HepG2 (cell line): ENCODE measurements around the gene STRN3. TPM values are rescaled to one million over a fixed set of nuclear protein-coding genes. Genes with fewer than 3 reads are reported as not detected.

Source experiments
- ATAC-seq: fragments of 200-7000 bp; cut with Tn5 transposase; 3 replicates; pipeline ENCODE4 v1.9.1; 2020; ENCODE audit warnings: mild to moderate bottlenecking, moderate library complexity
- BruUV-seq: library from RNA; stranded (reverse); fragments of 400-500 nt; replicated peaks from 2 replicates; lab custom pipeline; 2021; lab: Mats Ljungman, UMichigan
- CTCF ChIA-PET: fragments of 300-600 bp; formaldehyde crosslinking; extraction: SDS; loops from one replicate; lab custom pipeline; 2021; ENCODE audit warnings: low total read pairs, inconsistent platforms, low intra/inter-chr PET ratio; lab: Yijun Ruan, JAX
- POLR2A ChIA-PET: fragments of 350-600 bp; sonication (Branson Sonifier 250); formaldehyde crosslinking; loops from one replicate; lab custom pipeline; 2020; ENCODE audit warnings: antibody characterized with exemption, inconsistent platforms; lab: Yijun Ruan, JAX
- DNase-seq: peaks from one replicate; pipeline ENCODE4 v3.0.0-alpha.2; 2015; ENCODE audit warnings: low spot score
- FAIRE-seq: peaks from 3 replicates; lab custom pipeline; 2011; peaks lifted over from hg19 to GRCh38; lab: Jason Lieb, UNC
- H2AFZ ChIP-seq: one replicate; pipeline ENCODE4 v1.6.1; 2011; ENCODE audit warnings: low read length, inconsistent platforms
- H3K27ac ChIP-seq: fragments of 300-600 bp; 3 replicates; pipeline ENCODE4 v1.8.0; 2011; ENCODE audit warnings: mixed run types, mild to moderate bottlenecking, mixed read lengths, low read length, inconsistent platforms; ENCODE audit not compliant: insufficient read depth; ENCODE audit errors: extremely low read length
- H3K27me3 ChIP-seq, 2 experiments: fragments of 200-600 bp in 1 of 2; 2 replicates in 1 of 2; 3 replicates in 1 of 2; pipeline versions ENCODE4 v1.6.0 to v1.8.0; 2011; ENCODE audit warnings: low read length in 2 of 2, mild to moderate bottlenecking in 2 of 2, moderate library complexity in 2 of 2, inconsistent platforms in 1 of 2; ENCODE audit not compliant: insufficient read depth in 2 of 2, control insufficient read depth in 1 of 2
- H3K36me3 ChIP-seq, 2 experiments: fragments of 200-600 bp in 1 of 2; replicated peaks in 1 of 2; 2 replicates in 1 of 2; 3 replicates in 1 of 2; pipeline versions ENCODE4 v1.5.1 to v1.8.0; 2011; ENCODE audit warnings: low read length in 2 of 2, inconsistent platforms in 1 of 2; ENCODE audit not compliant: insufficient read depth in 2 of 2, control insufficient read depth in 1 of 2
- H3K4me1 ChIP-seq: 2 replicates; pipeline ENCODE4 v1.5.1; 2012; ENCODE audit warnings: low read length, inconsistent platforms; ENCODE audit not compliant: insufficient read depth
- H3K4me2 ChIP-seq: 2 replicates; pipeline ENCODE4 v1.6.0; 2011; ENCODE audit warnings: low read depth, low read length, inconsistent platforms
- H3K4me3 ChIP-seq, 3 experiments: fragments of 200-600 bp in 1 of 3; sonication (generic), shearing (Covaris generic) in 1 of 3; replicated peaks in 1 of 3; 2 replicates each; pipeline ENCODE4 v1.5.1; 2011 to 2016; ENCODE audit warnings: low read length in 3 of 3, inconsistent platforms in 2 of 3, low read depth in 2 of 3, mild to moderate bottlenecking in 2 of 3, control low read depth in 1 of 3, mixed read lengths in 1 of 3; ENCODE audit not compliant: insufficient read depth in 1 of 3
- H3K79me2 ChIP-seq: one replicate; pipeline ENCODE4 v1.6.1; 2011; ENCODE audit warnings: low read length, inconsistent platforms; ENCODE audit not compliant: insufficient read depth
- H3K9ac ChIP-seq: 2 replicates; pipeline ENCODE4 v1.6.0; 2011; ENCODE audit warnings: mild to moderate bottlenecking, low read depth, low read length, inconsistent platforms; ENCODE audit not compliant: insufficient read depth
- H3K9me3 ChIP-seq: 2 replicates; pipeline ENCODE4 v1.5.1; 2012; ENCODE audit warnings: mild to moderate bottlenecking, low read length
- H4K20me1 ChIP-seq: 2 replicates; pipeline ENCODE4 v1.6.0; 2011; ENCODE audit warnings: inconsistent platforms, mild to moderate bottlenecking, low read length, moderate library complexity; ENCODE audit not compliant: insufficient read depth
- TAF15 ChIP-seq: fragments of 200-400 bp; formaldehyde crosslinking; IDR thresholded peaks from one replicate; pipeline ENCODE4 v1.6.1; 2018; ENCODE audit warnings: mild to moderate bottlenecking, low read depth, low read length; ENCODE audit not compliant: poor library complexity, severe bottlenecking
- ZBTB26 ChIP-seq: IDR thresholded peaks from 2 replicates; pipeline ENCODE4 v1.6.1; 2016; ENCODE audit warnings: missing compliant biosample characterization, missing genetic modification reagents, borderline replicate concordance
- ZBTB3 ChIP-seq: sonication (generic); formaldehyde crosslinking; IDR thresholded peaks from 2 replicates; pipeline ENCODE4 v1.4.0; 2020; ENCODE audit warnings: low read depth, mild to moderate bottlenecking, moderate library complexity, missing genetic modification reagents, borderline replicate concordance
- ZNF280D ChIP-seq: sonication (generic); formaldehyde crosslinking; IDR thresholded peaks from 2 replicates; pipeline ENCODE4 v1.5.1; 2020; ENCODE audit warnings: mild to moderate bottlenecking, missing genetic modification reagents
- WGBS: methylation state at CpG from one replicate; pipeline ENCODE4 v1.1.6; 2017; ENCODE audit warnings: low lambda C conversion rate; 5-methylcytosine and 5-hydroxymethylcytosine counted together
- in situ Hi-C: cut with HindIII; loops from 2 replicates; pipeline ENCODE4 v1.10.0; 2017; ENCODE audit warnings: low pct_unique_long_range_greater_than_20kb; ENCODE audit not compliant: extremely low pct_ligation_motif_present
- intact Hi-C: fragments of 100-400 bp; cut with micrococcal nuclease; formaldehyde crosslinking; loops from one replicate; pipeline ENCODE4 v1.10.0; 2022; ENCODE audit not compliant: unreplicated experiment
- polyA plus RNA-seq, 8 experiments: library from polyadenylated mRNA; depleted of rRNA in 3 of 8; stranded (reverse) in 7 of 8; unstranded in 1 of 8; fragments of >200 nt; fragmentation: Illumina TruSeq in 4 of 8; extraction: Trizol in 4 of 8; gene quantifications; 2 replicates each; pipeline versions ENCODE4 v1.2.1 to v1.2.3, GENCODE V29; 2011 to 2016; ENCODE audit warnings: low read depth in 4 of 8, missing spikeins in 1 of 8, mixed read lengths in 1 of 8; ENCODE audit not compliant: insufficient read depth in 1 of 8
- total RNA-seq, 5 experiments: library from RNA; depleted of rRNA; stranded (reverse); fragments of >200 nt; fragmentation: Illumina TruSeq; extraction: Trizol; gene quantifications; 2 replicates each; pipeline ENCODE4 v1.2.3, GENCODE V29; 2016; ENCODE audit warnings: low read depth in 1 of 5
- TF ChIP-seq, protein P1 (sequence below): sonication (generic); formaldehyde crosslinking; IDR thresholded peaks from 2 replicates; pipeline ENCODE4 v1.4.0; 2020; ENCODE audit warnings: missing genetic modification reagents

STRN3 gene
- total and polyA plus RNA-seq, 2 of the 13 experiments (the other 11 are each of a cell fraction or from before 2014, with no cell fraction given): 49.4 to 123 TPM

GRCh38 chr14:30960216-30960615, 66.0 kb downstream of the STRN3 start (continued):
- 0 out of 2 replicates have a peak, but pooled peaks have one; percentile 13 for TF ChIP-seq ZNF280D (CRISPR knock-in tag)
- TF ChIP-seq ZBTB26 (CRISPR knock-in tag): no peak
- TF ChIP-seq TAF15: no peak
- TF ChIP-seq, all 625 proteins: peak for 3

DNA sequence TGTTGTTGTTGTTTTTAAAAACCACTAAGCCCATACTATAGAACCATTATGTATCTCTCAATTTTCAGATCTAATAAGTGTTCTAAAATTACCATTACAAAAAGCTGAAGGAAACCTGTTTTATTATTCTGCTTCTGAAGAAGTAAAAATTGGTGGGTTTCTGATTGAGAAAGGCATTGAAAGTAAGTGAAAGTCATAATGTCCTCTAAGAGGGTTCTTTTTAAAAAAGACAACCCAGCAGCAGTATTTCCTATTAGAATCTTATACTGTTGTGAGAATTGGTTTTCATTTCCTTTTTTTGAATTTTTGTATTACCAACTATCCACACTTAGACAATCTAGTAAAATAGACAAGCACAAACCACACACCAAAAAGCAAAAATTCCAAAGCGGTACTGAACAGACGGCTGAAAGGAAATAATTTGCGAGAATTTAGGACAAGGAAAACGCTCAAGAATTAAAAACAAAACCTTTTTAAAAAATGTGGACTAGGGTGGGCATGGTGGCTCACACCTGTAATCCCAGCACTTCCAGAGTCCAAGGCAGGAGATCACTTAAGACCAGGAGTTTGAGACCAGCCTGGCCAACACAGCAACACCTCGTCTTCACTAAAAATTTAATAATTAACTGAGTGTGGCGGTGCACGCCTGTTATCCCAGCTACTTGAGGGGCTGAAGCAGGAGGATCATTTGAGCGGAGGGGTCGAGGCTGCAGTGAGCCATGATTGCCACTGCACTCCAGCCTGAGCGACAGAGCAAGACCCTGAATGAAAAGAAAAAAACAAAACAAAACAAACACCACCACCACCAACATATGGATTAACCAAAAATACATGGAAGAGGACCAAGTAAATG, 67.4 kb downstream of the STRN3 start:
- Histone ChIP-seq H3K4me1 (peaks cover 45% of the 10 kb centered on the region), H3K9ac (no peak overlapping the region), H3K4me2 (no peak overlapping the region), H3K9me3 (no peaks in the 10 kb centered on the region), H3K4me3 (no peak overlapping the region), H3K79me2 (peaks cover 80% of the 10 kb centered on the region), H3K27me3 (no peaks in the 10 kb centered on the region), H4K20me1 (peaks cover 55% of the 10 kb centered on the region), H2AFZ (no peak overlapping the region), H3K36me3 (peaks cover 8 to 30% of the 10 kb centered on the region in 2 experiments), H3K27ac (peak overlapping the region; percentile 2)
- FAIRE-seq (no peak), ATAC-seq (peak; percentile 27), DNase-seq (no peak)
- no TSS peak for BruUV-seq
- CTCF ChIA-PET: no interaction called here
- in situ Hi-C loops (no loop called here), intact Hi-C loops (no loop called here)
- POLR2A ChIA-PET: interaction anchor here (1.7 kb wide), 1 partner anchor 67 kb away, joined by 6 read pairs; the partner anchor contains the start of genes AP4S1 and STRN3
- WGBS: 89% methylated on average over 10 of the region's 10 CpGs
- TF ChIP-seq ZBTB3 (CRISPR knock-in tag): no peak
- TF ChIP-seq, protein P1, sequence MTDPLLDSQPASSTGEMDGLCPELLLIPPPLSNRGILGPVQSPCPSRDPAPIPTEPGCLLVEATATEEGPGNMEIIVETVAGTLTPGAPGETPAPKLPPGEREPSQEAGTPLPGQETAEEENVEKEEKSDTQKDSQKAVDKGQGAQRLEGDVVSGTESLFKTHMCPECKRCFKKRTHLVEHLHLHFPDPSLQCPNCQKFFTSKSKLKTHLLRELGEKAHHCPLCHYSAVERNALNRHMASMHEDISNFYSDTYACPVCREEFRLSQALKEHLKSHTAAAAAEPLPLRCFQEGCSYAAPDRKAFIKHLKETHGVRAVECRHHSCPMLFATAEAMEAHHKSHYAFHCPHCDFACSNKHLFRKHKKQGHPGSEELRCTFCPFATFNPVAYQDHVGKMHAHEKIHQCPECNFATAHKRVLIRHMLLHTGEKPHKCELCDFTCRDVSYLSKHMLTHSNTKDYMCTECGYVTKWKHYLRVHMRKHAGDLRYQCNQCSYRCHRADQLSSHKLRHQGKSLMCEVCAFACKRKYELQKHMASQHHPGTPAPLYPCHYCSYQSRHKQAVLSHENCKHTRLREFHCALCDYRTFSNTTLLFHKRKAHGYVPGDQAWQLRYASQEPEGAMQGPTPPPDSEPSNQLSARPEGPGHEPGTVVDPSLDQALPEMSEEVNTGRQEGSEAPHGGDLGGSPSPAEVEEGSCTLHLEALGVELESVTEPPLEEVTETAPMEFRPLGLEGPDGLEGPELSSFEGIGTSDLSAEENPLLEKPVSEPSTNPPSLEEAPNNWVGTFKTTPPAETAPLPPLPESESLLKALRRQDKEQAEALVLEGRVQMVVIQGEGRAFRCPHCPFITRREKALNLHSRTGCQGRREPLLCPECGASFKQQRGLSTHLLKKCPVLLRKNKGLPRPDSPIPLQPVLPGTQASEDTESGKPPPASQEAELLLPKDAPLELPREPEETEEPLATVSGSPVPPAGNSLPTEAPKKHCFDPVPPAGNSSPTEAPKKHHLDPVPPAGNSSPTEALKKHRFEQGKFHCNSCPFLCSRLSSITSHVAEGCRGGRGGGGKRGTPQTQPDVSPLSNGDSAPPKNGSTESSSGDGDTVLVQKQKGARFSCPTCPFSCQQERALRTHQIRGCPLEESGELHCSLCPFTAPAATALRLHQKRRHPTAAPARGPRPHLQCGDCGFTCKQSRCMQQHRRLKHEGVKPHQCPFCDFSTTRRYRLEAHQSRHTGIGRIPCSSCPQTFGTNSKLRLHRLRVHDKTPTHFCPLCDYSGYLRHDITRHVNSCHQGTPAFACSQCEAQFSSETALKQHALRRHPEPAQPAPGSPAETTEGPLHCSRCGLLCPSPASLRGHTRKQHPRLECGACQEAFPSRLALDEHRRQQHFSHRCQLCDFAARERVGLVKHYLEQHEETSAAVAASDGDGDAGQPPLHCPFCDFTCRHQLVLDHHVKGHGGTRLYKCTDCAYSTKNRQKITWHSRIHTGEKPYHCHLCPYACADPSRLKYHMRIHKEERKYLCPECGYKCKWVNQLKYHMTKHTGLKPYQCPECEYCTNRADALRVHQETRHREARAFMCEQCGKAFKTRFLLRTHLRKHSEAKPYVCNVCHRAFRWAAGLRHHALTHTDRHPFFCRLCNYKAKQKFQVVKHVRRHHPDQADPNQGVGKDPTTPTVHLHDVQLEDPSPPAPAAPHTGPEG (CRISPR knock-in tag): no peak
